Liver (tissue), 3 donors: Measurements from ENCODE around the gene CYBRD1.
"Not testable (repeated sequence)": the region's sequence is repeated elsewhere in the genome, so short reads cannot be mapped to it uniquely, and the experiment has no call there.

ENCODE experiments used
- CTCF ChIP-seq: fragments of 150-350 bp; IDR thresholded peaks from 2 replicates; pipeline ENCODE4 v1.5.1; 2017; ENCODE audit warnings: improper control_type of control experiment, low read depth, low read length; ENCODE audit not compliant: missing input control
- JUND ChIP-seq, 2 donors: IDR thresholded peaks; 2 replicates each; pipeline ENCODE4 v1.6.1; 2016; ENCODE audit warnings: antibody characterized with exemption in 2 of 2
- RAD21 ChIP-seq, 2 donors: IDR thresholded peaks; 2 replicates each; pipeline ENCODE4 v1.6.1; 2016; ENCODE audit warnings: antibody characterized with exemption in 2 of 2, mild to moderate bottlenecking in 2 of 2
- REST ChIP-seq: IDR thresholded peaks from 2 replicates; pipeline ENCODE4 v1.6.1; 2016; ENCODE audit warnings: antibody characterized with exemption, mild to moderate bottlenecking
- ZBTB33 ChIP-seq: IDR thresholded peaks from 2 replicates; pipeline ENCODE4 v1.6.1; 2016; ENCODE audit warnings: antibody characterized with exemption
- donor health status: healthy.
- donor health status: healthy.

GRCh38 chr2:171535528-171535927 is 13.3 kb downstream of the CYBRD1 start:
- TF ChIP-seq JUND (IDR thresholded peaks at IDR 0.05); CTCF; ZBTB33; REST; RAD21 (IDR thresholded peaks at IDR 0.05): not testable (repeated sequence)
